ENCODE data around the gene FER.

Gene FER

GRCh38 chr5:109199799-109200620 lies 452.3 kb downstream of the FER start:
- H3K4me3 ChIP-seq (replicated peaks; ENCODE audit: insufficient read depth, low read length) = no peak overlapping the region
- H3K27me3 ChIP-seq (ENCODE audit: insufficient read depth, poor library complexity, severe bottlenecking) = no peaks in the 10 kb centered on the region
- H3K27ac ChIP-seq (replicated peaks) = no peak overlapping the region
- DNase-seq (ENCODE audit: low read depth in 1 of 2, low spot score in 1 of 2) = no peak
- TF ChIP-seq GABPA (IDR thresholded peaks at IDR 0.05; ENCODE audit: low read depth) (no peak), POLR2AphosphoS5 (IDR thresholded peaks at IDR 0.05; ENCODE audit: low read depth) (no peak), CTCF (IDR thresholded peaks at IDR 0.05; ENCODE audit: insufficient read depth, low read length) (no peak), SPI1 (IDR thresholded peaks at IDR 0.05; ENCODE audit: borderline replicate concordance, low read depth) (no peak), REST (IDR thresholded peaks at IDR 0.05; ENCODE audit: insufficient replicate concordance, low read depth) (no peak)

GRCh38 chr5:109215040-109215439 lies 467.3 kb downstream of the FER start:
- DNase-seq (ENCODE audit: low read depth in 1 of 2, low spot score in 1 of 2) = no peak
- H3K27ac ChIP-seq (replicated peaks) = no peak overlapping the region
- TF ChIP-seq GABPA (IDR thresholded peaks at IDR 0.05; ENCODE audit: low read depth) (no peak), CTCF (IDR thresholded peaks at IDR 0.05; ENCODE audit: insufficient read depth, low read length) (no peak), REST (IDR thresholded peaks at IDR 0.05; ENCODE audit: insufficient replicate concordance, low read depth) (no peak), SPI1 (IDR thresholded peaks at IDR 0.05; ENCODE audit: borderline replicate concordance, low read depth) (no peak), POLR2AphosphoS5 (IDR thresholded peaks at IDR 0.05; ENCODE audit: low read depth) (no peak)
- H3K4me3 ChIP-seq (replicated peaks; ENCODE audit: insufficient read depth, low read length) = no peak overlapping the region
- no peaks in the 10 kb centered on the region for H3K27me3 ChIP-seq (ENCODE audit: insufficient read depth, poor library complexity, severe bottlenecking)

- Histone ChIP-seq H3K27me3 (ENCODE audit: insufficient read depth, poor library complexity, severe bottlenecking) (no peaks in the 10 kb centered on the region), H3K4me3 (replicated peaks; ENCODE audit: insufficient read depth, low read length) (no peak overlapping the region), H3K27ac (replicated peaks) (no peak overlapping the region)
- TF ChIP-seq SPI1 (IDR thresholded peaks at IDR 0.05; ENCODE audit: borderline replicate concordance, low read depth) = no peak
- TF ChIP-seq REST (IDR thresholded peaks at IDR 0.05; ENCODE audit: insufficient replicate concordance, low read depth) = no peak
- TF ChIP-seq GABPA (IDR thresholded peaks at IDR 0.05; ENCODE audit: low read depth) = no peak
- TF ChIP-seq CTCF (IDR thresholded peaks at IDR 0.05; ENCODE audit: insufficient read depth, low read length) = no peak
- no peak for TF ChIP-seq POLR2AphosphoS5 (IDR thresholded peaks at IDR 0.05; ENCODE audit: low read depth)
- no peak for DNase-seq (ENCODE audit: low read depth in 1 of 2, low spot score in 1 of 2)
Measured at GRCh38 chr5:109218818-109219217, 471.1 kb downstream of the FER start.

Data from HL-60 (cell line).